Gastroesophageal sphincter (tissue), 3 donors: Measurements from ENCODE around the gene PLEKHA1.

Source experiments
- CTCF ChIP-seq, 4 experiments: fragments of 200-600 bp in 2 of 4; fragments of 450-650 bp in 2 of 4; sonication (generic) in 1 of 4; IDR thresholded peaks; one replicate each; pipeline ENCODE4 v1.5.1; 2017 to 2019; ENCODE audit warnings: antibody characterized with exemption in 4 of 4, mild to moderate bottlenecking in 2 of 4, moderate library complexity in 2 of 4
- POLR2A ChIP-seq, 2 donors: fragments of 450-650 bp; IDR thresholded peaks; one replicate each; pipeline ENCODE4 v1.6.1; 2017; ENCODE audit warnings: antibody characterized with exemption in 2 of 2, mild to moderate bottlenecking in 2 of 2, moderate library complexity in 1 of 2

GRCh38 chr10:122363722-122364463, 10.6 kb upstream of the PLEKHA1 start:
- TF ChIP-seq CTCF (IDR thresholded peaks at IDR 0.05): no peak
- TF ChIP-seq POLR2A (IDR thresholded peaks at IDR 0.05): no peak
